Astrocyte of the cerebellum (primary cell): ENCODE measurements around the gene STX8.

Source experiments
- DNase-seq: peaks from one replicate; pipeline ENCODE4 v3.0.0-alpha.2; 2011; ENCODE audit warnings: low read depth
- H3K4me3 ChIP-seq: 2 replicates; pipeline ENCODE4 v1.5.1; 2011; ENCODE audit warnings: mild to moderate bottlenecking, low read depth, low read length, moderate library complexity
- CTCF ChIP-seq: IDR thresholded peaks from 2 replicates; pipeline ENCODE4 v1.5.1; 2012; ENCODE audit warnings: low read length, low read depth, moderate library complexity, mild to moderate bottlenecking; ENCODE audit errors: missing control alignments
- in situ Hi-C: cut with HindIII; loops from 2 replicates; pipeline ENCODE4 v1.10.0; 2017; ENCODE audit warnings: low sequenced_read_pairs

The STX8 gene

DNA sequence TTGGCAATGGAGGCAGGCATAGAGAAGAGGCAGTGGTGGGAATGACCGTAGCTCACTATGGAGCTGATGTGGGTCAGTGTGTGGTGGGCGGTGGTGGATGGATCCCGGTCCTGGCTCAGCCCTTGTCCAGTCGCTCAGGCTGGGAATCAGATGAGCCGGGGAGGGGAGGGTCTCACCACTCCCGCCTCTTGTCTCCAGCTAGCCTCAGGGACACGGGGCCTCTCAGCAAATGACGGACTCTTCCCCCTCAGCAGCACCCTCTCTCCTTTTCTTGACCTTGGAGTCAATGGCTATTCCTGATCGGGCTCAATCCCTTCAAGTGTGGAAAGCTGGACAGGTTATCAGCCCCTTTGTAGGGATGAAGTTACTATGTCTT is 345.8 kb downstream of the STX8 start:
- in situ Hi-C loops, result no loop called here
- TF ChIP-seq CTCF, result no peak
- no peak for DNase-seq
- no peak overlapping the region for H3K4me3 ChIP-seq

GRCh38 chr17:9229160-9229825 is 346.3 kb downstream of the STX8 start:
- no peak overlapping the region for H3K4me3 ChIP-seq
- no peak for DNase-seq
- TF ChIP-seq CTCF, result no peak
- in situ Hi-C loops, result no loop called here

DNA sequence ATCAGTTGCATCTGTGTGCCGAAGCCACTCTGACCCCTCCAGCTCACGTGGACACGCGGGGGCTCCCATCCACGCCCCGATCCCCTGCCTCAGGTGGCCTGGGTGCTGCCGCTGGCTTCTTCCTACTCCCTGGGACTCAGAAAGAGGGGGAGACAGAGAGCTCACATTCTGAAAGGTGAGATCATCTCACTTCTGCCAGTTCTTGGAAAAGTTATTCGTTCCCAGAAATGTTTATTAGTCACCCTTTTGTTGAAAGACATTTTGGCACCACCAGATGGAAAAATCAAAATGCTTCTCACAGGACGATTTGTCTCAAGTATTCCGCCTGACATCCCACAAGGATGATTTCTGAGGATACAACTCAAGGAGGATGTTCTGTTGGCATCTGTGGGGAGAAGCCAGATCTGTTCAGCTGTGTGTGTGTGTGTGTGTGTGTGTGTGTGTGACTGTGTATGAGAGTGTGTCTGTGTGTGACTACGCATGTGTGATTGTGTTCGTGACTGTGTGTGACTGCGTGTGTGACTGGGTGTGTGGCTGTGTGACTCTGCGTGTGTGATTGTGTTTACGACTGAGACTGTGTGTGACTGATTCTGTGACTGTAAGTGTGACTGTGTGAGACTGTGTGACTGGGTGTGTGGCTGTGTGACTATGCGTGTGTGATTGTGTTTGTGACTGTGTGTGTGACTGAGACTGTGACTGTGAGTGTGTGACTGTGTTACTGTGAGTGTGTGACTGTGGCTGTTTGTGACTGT is 347.0 kb downstream of the STX8 start:
- TF ChIP-seq CTCF, result peak; percentile 16
- H3K4me3 ChIP-seq, result no peak overlapping the region
- DNase-seq, result peak; percentile 70
- in situ Hi-C loops, result no loop called here

DNA sequence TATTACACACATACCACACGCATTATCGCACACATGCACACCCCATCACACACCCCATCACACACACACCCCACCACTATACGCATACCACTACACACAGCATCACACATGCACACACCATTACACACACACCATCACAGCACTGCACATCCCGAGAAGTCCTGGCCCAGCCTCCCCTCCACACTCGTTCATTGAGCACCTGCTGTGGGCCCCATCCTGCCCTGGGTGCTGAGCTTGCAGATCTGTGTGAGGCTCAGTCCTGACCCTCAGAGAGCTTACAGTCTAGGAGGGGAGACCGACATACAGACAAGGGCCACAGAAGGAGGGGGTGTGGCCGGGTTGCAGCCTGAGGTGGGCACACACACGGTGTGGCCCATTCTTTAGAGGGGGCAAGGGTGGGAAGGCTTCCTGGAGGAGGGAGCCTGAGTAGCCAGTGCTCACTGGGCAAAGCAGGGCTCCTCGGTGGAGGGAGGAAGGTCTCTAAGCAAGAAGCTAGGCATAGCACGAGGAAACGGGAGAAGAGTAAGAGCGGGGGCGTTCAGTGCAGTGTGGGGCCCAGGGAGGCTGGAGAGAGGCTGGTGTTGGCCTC is 347.7 kb downstream of the STX8 start:
- in situ Hi-C loops, result no loop called here
- H3K4me3 ChIP-seq, result no peak overlapping the region
- TF ChIP-seq CTCF, result no peak
- DNase-seq, result no peak

- no peak for DNase-seq
- no peak overlapping the region for H3K4me3 ChIP-seq
- in situ Hi-C loops, result no loop called here
- TF ChIP-seq CTCF, result no peak
Measured at GRCh38 chr17:9226794-9227135, 348.9 kb downstream of the STX8 start.

GRCh38 chr17:9226130-9226793 is 349.4 kb downstream of the STX8 start:
- no peak for TF ChIP-seq CTCF
- in situ Hi-C loops, result no loop called here
- H3K4me3 ChIP-seq, result no peak overlapping the region
- DNase-seq, result no peak
